GM19240 (cell line): ENCODE measurements around the gene OPRL1.

Experiments
- DNase-seq: peaks from one replicate; pipeline ENCODE4 v3.0.0; 2011; ENCODE audit warnings: low spot score; ENCODE audit not compliant: insufficient read length

The OPRL1 gene

DNA sequence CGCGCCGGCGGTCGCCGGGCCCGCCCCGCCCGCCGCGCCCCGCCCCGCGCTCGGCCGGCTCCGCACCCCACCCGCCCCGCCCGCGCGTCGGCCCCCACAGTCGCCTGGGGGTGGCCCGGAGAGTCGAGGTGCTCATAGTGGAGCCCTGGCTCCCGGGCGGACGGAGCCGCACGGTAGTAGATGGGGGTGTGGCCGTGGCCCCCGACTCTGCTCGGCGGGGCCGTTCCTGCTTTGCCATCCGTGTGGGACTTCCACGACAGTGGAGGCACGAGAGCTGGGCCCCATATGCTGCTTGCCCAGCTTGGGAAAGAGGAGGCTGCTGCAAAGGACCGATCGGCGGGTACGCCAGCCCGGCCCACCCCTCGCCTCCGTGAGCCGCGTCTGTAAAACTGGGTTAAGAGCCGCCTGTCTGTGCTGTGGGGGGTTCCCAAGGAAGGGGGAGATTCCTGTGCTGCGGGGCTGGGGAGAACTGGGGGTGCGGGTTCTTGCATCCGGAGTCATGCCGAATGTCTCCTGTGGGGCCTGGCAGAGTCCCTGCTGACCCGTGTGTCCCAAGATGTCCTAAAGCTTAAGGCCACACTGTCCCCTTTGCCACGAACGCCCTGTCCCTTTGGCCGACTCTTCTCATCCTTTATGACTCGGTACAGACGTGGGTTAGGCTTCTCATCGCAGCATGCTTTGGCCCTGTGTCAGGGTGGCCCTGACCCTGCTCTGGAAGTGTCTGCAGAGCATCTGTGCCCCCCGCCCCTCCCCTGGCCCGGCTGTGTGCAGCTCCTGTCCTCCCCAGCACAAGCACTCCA is at the start of gene OPRL1:
OPRL1 (plus strand) TSS at position 70 of the 800 bp plus-strand sequence. CDS start 12,639 bp downstream, outside the sequence.
- DNase-seq = peak; percentile 79

DNA sequence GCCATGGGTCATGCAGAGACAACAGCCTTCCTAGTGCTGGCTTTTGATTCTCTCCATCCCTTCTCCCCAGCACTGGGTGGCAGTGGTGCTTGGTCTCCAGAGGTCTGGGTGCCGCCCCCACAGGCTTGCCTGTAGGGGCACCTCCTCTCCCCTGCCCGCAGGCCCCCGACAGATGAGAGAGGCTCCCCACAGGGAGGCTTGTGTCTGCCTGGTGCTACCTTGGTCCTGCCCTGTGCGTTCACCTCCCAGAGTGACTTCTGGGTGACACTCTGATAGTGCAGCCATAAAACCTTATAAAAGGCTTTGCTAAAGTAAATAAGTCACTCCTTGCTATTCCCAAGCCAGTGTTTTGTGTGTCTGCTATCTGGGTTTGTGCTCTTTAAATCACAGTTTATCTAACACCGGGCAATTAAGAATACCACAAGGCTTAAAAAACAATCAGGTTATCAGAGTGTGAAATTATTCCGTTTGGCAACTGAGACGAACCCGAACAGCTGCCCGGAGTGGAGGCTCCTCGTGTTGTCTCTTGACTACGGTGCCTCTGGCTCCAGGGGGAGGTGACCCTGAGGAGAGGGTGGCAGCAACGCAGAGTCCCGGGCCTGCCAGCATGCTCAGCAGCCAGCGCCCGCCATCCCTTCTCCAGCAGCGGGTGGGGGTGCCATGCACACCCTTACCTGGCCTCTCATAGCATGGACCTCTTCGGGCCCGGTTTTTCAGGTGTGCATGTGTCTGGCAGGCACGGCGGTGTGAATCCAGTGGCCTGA is 49.3 kb upstream of the OPRL1 start:
- DNase-seq = no peak

DNA sequence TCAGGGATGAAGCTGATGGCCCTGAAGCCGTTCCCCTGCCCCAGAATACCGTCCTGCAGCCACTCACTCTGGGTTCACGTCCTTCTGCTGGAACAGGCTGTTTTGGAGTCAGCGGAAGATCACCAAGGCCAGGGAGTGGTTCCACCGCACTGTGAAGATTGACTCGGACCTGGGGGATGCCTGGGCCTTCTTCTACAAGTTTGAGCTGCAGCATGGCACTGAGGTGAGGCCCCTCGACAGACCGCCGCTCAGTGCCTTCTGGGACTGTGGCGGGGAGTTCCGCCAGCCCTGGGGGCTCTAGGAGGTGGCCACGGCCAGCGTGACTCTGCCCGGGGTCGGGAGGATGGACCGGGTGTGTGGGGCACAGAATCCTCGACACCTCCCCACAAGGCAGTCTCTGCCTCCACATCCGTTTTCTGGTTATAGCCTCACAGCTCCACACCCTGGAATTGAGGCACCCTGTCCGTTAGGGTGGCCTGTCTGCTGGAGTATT is 48.0 kb upstream of the OPRL1 start:
- no peak for DNase-seq

DNA sequence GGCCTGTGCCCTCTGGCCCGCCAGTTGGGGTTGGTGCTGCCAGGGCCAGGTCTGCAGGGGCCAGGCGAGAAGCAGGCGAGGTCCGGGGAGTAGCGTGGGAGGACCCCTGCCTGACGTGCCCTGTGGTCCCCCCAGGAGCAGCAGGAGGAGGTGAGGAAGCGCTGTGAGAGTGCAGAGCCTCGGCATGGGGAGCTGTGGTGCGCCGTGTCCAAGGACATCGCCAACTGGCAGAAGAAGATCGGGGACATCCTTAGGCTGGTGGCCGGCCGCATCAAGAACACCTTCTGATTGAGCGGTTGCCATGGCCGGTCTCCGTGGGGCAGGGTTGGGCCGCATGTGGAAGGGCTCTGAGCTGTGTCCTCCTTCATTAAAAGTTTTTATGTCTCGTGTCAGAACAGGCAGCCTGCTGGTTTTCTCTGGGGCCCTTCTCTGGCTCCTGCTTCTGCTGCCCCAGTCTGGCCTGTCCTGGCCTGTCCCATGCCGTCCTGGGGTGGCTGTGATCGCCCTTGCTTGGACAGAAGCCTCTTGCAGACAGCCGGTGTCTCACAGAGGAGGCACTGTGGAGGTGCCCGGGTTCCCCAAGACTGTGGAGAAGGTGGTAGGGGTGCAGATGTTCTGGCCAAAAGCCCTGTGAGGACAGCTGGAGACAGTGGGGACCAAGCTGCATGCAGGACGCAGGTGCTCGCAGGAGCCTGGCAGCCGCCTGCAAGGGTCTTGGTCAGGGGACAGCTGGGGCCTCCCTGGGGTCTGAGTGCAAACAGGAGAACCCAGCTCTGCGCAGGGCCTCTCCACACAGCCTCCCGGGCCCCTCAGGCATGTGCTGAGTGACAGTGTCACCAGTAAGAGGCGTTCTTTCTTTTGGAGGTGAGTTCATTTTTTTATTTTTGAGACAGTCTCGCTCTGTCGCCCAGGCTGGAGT is 46.9 kb upstream of the OPRL1 start:
- no peak for DNase-seq

DNA sequence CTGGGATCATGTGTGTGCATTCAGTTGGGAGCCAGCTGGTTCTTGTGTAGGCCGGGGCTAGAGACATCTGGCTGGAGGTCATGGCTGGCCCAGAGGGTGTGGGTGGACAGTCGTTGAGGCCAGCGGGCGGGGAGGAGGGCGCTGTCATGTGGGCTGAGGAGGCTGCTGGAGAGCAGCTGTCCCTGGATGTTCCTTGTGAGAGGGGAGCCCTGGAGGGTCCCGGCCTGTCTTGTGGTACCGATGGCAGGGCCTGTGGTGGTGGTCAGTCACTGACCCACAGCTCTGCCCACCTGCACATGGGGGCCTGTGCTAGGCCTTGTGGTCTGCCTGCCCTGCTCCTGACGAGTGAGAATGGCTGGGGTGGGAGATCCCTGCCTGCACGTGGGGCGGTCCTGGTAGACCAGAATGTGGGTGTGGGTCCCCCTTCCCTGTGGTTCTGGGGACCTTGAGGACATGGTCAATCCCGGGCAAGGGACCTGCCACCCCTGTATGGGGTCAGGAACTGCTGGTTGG is 45.8 kb upstream of the OPRL1 start:
- DNase-seq = no peak

DNA sequence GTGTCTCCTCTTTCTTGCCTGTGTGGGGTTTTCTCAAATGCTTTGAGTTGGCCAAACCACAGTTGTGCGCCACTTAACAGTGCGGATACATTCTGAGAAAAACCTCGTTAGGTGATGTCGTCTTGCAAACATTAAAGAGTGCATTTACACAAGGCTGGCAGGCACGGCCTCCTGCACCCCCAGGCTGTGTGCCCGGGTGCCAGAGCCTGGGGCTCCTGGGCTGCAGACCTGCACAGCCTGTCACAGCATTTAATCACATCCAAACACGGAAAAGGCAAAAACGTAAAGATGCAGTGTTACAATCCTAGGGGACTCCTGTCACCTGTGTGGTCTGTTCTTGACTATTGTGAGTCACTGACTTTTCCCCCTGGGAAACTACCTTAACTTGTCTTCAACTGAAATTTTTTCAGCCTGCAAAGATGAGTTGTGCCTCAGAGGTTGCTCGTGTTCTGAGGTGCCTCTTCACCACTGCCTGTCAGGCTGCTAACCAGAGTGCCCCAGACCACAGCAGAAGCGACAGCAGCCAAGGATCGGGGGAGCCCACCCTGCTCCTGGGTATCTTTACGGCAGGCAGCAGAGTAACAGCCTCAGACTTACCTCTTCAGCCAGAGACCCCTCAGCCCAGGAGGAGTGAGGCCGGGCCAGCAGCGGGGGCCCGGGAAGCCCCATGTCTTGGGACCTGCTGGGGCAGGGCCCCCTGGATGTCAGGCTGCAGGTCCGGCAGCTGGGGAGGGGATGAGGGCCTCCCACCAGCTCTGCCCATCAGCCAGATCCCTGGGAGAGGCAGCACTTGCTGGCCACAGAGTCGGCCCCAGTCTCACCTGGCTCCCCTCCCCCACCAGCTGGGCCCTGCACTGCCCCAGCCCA is 44.6 kb upstream of the OPRL1 start:
- no peak for DNase-seq

DNA sequence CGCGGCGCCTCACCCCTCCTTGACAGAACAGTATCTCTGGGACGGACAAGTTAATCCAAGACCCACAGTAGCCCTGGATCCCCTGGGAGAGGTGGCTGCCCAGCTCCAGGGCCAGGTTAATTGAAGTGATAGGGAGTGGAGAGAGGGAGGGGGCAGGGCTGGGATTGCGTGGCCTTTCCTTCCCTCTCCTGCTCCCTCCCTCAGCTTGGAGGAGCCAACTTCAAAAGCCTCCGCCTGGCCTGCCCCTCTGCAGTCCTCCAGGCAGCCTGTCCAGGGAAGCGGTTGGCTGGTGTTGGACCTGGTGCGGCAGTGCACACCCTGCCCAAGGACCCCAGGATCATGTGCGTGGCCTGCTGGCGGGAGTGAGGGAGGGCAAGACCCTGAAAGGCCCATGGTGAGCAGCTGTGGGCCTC is 43.9 kb upstream of the OPRL1 start, which contains the start of gene C20orf204:
C20orf204 (plus strand) TSS at position 250 of the 413 bp plus-strand sequence; CDS start at position 392, 142 bp downstream.
- DNase-seq = no peak

DNA sequence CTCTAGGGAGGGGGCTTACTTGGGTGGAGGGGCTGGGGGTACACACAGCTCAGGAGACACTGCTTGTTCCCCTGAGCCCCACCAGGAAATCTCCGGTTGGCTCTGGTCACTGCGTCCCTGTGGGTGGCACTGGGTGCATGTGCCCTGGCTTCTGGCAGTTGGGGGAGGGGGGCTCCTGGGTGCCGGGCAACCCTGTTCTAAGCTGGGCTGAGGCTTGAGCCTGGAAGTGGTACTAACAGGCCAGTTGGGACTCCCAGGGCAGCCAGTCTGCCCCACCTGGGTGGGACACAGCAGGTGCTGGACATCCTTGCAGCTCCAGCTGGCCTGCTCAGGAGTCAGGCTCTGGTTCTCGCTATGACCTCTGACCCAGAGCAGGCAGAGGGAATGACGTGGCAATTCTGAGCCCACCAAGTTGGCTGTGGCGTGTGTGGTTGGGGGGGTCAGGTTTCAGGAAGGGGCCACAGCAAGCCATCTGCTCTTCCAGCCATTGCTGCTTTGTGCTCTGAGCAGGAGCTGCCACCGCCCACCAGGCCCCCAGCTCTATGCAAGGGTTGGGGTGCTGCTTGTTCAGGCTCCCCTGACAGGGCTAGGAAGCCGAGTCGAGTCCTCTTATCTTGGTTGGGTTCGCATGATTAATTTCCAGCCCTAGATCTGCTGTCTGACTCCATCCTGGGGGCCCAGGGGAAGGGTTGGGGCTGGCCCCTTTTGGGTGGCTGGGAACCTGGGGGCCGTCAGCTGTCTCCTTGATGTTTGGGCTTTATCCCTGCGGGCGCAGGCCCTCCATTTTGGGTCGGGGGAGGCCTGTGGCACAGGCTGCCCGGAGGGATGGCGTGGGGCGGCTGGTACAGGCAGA is 43.3 kb upstream of the OPRL1 start:
- no peak for DNase-seq

DNA sequence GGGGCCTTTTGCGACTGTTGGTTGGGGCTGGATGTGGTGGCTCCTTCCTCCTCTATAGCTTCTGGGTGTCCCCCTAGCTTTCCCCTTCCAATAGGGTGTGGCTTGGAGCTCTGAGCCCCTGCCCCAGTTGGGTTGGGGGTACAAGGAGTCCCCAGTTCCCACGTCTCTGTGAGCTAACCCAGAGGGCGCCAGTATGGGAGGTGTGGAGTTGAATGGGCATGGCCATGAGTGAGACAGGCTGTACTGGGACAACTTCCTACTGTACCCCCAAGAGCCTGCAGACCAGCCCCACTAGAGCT is 42.7 kb upstream of the OPRL1 start:
- DNase-seq = no peak

DNA sequence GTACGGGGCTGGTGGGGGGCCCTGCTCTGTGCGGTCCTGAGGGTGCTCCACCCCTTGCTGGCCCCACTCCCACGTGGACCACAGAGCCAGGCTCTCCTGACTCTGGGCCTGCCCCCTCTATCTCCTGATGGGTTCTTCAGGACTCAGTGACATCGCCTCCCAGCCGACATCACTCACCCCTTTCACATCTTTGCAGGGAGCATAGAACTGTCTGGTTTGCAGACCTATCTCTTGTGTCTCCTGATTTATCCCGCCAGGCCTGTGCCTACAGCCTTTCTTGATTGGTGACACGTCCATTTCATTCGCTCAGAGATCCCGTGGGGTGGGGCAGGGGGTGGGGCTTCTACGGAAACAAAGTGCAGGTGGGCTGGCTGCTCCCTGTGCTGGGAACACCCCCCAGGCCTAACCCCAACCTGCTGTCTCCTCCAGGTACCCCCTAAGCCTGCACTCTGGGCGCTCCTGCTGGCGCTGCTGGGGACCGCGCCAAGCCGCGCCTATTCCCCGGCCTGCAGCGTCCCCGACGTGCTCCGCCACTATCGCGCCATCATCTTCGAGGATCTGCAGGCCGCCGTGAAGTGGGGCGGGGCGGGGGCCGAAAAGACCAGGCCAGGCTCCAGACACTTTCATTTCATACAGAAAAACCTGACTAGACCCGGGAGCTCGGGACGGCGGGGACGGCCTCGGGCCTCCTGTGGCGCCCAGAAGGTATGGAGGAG is 42.2 kb upstream of the OPRL1 start:
- no peak for DNase-seq

DNA sequence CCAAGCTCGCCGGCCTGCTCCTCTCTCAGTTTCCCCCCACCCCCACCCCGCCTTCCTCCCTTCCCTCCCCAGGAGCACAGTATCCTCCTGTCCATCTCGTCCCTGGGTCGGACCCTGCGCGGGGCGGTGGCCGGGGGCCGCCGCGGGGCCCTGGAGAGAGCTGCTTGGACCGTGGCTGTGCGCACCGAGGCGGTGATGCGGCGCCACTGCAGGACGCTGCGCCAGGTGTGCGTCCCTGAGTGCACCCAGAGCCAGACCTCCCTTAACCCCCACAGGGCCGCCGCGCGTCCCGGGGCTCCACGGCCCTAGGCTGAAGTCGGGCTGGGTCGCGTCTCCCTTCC is 41.7 kb upstream of the OPRL1 start:
- no peak for DNase-seq

DNA sequence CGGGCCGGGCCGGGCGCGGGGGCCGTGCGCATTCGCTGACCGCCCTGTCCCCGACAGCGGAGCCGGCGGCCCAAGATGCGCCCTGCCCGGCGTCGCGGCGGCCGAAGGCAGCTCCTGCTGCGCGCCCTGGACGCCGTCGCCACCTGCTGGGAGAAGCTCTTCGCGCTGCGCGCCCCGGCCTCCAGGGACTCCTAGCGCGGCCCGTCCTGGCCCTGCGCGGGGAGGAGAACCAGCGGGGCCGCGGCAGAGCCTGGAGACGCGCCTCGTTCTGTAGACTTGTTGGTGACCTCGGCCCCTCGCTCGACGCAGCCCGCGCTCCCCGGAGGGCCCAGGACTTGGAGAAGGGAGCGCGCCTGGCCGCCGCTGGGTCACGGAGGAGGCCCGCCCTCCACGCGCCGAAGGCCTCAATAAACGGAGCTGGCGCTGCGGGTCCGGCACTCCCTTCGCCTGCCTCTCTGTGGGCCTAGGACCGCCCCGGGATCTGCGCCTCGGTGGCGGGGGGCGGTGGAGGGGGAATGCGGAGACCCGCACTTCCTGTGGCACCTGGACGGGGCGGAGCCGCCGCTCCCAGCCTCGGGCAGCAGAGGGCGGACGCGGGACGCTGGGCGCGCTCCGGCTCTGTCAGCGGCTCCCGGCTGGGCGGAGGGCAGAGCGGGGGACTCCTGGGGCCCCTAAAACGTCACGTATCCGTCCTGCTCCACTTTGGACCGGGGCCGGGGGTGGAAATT is 41.2 kb upstream of the OPRL1 start:
- peak; percentile 88 for DNase-seq

DNA sequence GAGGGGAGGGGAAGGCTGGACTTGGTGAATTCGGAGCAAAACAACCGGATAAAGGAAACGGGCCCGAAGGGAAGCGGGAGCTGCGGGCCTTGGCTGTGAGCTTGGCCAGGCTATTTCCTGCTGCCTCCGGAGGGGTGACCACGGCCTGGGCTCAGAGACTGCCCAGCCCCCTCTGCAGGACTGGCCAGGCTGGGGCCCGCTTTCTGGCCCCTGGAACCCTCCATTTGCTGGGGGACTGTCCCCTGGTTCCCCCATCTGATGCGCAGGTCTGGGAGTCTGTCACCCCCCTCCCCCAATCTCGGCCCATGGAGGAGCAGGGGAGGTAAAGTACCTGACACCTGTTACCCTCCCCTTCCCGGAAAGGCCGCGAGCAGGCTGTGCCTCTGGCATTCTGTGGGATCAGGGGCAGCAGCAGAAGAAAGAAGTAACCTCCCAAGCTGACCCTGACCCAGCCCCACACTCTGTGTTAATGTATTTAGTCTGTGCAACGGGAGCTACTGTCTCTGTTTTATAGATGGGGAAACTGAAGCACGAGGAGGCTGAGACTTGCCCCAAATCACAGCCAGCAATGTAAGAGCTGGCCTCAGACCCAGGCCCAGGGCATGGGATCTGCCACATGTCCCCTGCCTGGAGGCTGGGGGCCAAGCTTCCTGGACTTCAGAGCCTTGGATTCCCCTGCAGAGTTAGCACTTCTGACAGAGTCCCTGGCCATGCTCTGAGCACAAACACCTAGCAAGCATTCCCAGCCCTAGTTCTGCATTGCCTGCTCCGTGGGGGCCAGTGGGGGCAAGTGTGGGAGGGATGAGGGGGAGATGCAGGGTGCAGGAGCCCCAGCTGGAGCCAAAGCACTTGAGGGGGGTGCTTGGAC is 40.4 kb upstream of the OPRL1 start:
- DNase-seq = no peak

DNA sequence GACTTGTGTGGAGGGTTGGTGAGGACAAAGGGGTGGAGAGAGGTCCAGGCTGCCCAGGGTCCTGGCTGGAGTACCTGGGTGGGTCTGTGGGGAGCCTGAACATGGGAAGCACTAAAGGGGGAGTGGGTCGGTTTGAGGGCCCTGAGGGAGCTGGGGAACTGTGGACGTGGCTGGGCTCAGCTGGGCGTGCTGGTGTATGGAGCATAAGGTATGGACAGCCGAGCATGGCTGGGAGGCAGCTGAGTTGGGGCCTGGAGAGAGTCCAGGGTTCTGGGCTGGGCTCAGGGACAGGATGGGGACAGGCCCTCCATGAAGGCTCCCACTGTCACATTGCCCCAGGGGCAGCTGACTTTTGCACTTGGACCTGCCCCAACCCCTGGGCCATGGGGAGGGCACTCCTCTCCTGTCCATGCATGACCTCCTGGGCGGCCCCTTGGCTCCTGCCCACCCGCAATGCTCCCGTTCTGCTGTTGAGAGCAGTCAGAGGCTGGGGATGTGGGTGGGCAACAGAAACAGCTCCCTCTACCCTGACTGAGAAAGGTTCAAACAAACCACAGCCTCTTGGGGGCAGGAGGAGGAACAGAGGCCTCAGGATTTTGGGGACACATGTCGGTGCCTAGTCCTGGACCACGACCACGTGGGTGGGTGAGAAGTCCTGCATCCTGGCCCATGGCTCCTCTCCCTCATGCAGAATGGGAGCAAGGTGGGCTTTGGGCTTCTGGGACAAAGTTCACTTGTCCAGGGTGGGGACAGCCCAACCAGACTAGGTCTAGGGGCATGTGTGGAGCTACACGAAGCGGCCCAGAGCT is 39.4 kb upstream of the OPRL1 start:
- DNase-seq = no peak

DNA sequence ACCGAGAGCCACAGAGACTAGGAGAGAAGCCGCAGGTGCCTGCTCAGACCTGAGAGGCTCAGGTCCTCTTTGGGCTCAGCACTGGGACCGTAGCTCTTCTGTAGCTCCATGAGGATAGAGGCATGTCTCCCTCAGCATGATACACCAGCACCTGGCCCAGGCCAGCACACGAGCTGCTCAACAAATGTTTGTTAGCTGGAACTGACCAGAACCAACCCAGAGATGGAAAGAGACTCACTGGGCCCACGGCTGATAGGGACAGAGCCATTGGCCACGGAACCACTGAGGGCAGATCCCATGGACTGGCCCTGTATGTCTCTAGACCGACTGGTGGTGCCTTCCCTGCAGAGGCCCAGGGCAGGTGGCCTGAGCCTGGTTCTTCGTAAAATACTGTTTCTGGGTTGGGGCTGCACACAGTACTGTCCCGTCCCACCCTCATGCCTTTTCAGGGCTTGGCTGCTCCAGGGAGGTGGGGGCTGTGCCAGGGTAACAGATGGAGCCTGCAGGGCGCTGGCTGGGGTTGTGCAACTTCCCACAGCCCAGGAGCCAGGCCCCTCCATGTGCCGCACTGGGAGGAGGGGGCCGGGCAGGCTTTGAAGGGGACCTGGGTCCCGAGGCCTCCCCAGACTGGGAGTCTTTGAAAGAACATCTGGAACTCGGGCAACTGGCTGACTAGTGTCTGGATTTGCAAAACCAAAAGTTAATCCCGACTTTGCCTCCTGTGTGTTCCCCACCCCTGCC is 38.7 kb upstream of the OPRL1 start:
- no peak for DNase-seq

DNA sequence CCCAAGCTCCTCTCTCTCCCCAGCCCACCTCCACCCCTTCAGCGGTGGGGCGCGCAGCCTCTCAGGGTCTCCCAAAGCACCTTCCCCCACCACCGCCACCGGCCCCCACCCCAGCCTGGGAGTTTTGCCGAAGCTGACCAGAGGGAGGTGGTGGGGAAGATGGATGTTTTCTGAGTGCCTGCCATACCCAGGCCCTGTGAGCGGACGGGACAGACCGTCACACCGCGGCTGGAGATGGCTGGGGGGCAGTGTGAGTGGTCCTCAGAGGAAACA is 38.2 kb upstream of the OPRL1 start:
- DNase-seq = no peak
